Cardiac fibroblast (primary cell): ENCODE data around the gene EPB41L1.

ENCODE experiments used
- DNase-seq, 2 donors: peaks; one replicate each; pipeline versions ENCODE4 v3.0.0 to v3.0.0-alpha.2; 2010; ENCODE audit warnings: low read depth in 2 of 2
- H3K4me3 ChIP-seq, 2 donors: replicated peaks in 1 of 2; 1 replicate in 1 of 2; 2 replicates in 1 of 2; pipeline ENCODE4 v1.5.1; 2011; ENCODE audit warnings: low read depth in 2 of 2, low read length in 2 of 2, mild to moderate bottlenecking in 2 of 2, moderate library complexity in 1 of 2
- TF ChIP-seq, protein P1 (sequence below): IDR thresholded peaks from one replicate; pipeline ENCODE4 v1.5.1; 2011; ENCODE audit warnings: low read depth, mild to moderate bottlenecking, low read length, inconsistent platforms

Gene EPB41L1

DNA sequence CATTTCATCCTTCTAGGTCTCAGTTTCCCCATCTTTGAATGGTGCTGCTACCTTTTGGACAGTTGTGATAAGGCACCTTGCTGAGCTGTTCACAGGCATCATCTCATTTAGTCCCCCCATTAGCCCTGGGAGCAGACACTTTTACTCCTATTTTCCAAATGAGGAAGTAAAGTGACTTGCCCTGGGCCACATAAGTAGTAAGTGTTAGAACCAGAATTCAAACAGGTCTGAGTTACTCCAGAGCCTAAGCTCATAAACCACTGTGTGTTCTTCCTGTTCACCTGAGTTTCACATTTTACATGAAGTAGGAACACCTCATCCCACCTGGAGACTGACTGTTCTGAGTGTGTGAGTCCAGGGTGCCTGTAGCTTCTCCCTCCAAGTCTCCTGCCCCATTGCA lies 43.5 kb upstream of the EPB41L1 start:
- DNase-seq = no peak
- TF ChIP-seq, protein P1, sequence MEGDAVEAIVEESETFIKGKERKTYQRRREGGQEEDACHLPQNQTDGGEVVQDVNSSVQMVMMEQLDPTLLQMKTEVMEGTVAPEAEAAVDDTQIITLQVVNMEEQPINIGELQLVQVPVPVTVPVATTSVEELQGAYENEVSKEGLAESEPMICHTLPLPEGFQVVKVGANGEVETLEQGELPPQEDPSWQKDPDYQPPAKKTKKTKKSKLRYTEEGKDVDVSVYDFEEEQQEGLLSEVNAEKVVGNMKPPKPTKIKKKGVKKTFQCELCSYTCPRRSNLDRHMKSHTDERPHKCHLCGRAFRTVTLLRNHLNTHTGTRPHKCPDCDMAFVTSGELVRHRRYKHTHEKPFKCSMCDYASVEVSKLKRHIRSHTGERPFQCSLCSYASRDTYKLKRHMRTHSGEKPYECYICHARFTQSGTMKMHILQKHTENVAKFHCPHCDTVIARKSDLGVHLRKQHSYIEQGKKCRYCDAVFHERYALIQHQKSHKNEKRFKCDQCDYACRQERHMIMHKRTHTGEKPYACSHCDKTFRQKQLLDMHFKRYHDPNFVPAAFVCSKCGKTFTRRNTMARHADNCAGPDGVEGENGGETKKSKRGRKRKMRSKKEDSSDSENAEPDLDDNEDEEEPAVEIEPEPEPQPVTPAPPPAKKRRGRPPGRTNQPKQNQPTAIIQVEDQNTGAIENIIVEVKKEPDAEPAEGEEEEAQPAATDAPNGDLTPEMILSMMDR = no peak
- H3K4me3 ChIP-seq = no peak overlapping the region

DNA sequence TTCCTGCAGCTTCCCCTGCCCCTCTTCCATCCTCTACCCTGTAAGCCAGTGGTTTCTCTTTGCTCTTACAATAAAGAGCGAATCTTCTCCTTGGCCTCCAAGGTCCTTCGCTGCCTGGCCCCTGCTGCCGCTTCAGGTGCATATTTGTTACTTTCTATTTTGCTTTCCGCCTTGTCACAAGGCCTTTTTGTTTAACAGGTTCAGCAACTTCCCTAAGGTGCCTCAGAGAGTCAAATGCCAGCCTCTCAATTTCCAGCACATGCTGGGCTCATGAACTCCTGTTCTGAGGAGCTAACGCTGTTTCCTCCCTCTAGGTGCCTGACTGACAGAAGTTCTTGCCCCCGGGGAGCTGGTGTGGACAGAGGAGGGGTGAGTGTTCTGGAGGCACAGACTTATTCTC lies 42.4 kb upstream of the EPB41L1 start:
- TF ChIP-seq, protein P1 = no peak
- DNase-seq = no peak
- H3K4me3 ChIP-seq = no peak overlapping the region

DNA sequence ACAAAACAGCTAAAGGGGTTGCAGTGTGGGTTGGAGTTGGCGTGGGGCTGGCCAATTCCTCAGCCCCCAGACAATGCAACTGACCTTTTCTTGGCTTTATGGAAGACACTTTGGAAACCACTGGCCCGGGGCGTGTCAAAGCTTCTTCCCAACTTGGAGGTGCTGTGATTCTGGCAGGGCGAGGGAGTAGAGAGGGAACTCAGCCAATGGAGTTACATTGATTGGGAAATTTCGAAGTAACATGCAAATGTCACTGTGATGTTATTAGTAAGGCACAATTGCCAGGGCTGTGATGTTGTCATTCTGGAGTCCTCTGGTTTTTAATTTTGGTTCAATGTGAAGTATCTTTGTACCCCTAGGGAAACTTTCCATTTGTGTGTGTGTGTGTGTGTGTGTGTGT lies 41.5 kb upstream of the EPB41L1 start:
- TF ChIP-seq, protein P1 = no peak
- H3K4me3 ChIP-seq = no peak overlapping the region
- DNase-seq = no peak

DNA sequence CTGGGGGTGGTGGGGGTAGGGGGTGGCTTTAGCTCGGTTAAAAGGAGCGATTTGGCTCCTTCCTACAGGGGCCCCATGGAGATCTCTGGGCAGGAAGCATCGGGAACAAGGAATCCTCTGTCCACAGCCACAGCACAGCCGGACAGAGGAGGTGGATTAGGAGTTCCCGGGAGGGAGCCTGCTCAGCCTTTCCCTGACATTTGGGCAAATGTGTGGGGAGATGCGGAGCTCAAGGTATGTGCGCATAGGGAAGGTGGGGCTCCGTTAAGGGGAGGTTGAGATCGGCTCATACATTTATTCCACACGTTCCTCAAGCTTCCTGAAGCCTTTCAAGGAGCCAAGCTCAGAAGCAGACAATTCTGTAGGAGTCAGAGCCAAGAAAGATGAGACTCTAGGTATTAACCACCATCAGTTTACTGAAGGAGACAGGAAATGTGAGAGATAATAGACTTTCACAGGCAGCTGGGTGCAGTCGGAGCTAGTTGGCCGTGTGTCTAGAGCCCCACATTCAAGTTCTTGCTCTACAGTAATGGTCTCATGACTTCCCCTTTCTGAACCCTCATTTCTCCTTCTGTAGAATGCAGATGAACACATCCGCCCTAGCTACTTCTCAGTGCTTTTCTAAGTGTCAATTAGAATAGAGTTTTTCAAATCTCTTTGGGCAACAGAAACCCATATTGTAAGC lies 40.8 kb upstream of the EPB41L1 start:
- TF ChIP-seq, protein P1 = no peak
- no peak for DNase-seq
- H3K4me3 ChIP-seq = no peak overlapping the region

DNA sequence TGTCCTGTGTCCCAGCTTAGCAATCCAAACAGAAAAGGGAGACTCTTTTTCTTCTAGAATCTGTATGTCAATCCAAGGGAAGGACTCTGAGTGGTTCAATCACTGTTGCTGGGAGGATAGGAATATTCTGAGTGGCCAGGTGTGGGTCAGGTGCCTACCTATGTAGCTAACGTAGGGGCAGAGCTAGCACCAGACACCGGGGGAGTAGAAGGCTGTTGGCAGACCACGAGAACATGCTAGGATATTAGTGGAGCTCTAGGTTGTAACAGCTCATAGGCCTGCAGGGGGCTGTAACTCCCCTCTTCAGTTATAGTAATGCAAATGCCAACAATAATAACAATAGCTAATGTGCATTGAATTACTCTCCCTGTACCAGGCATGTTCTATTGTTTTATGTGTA lies 39.8 kb upstream of the EPB41L1 start:
- H3K4me3 ChIP-seq = no peak overlapping the region
- no peak for DNase-seq
- TF ChIP-seq, protein P1 = no peak

DNA sequence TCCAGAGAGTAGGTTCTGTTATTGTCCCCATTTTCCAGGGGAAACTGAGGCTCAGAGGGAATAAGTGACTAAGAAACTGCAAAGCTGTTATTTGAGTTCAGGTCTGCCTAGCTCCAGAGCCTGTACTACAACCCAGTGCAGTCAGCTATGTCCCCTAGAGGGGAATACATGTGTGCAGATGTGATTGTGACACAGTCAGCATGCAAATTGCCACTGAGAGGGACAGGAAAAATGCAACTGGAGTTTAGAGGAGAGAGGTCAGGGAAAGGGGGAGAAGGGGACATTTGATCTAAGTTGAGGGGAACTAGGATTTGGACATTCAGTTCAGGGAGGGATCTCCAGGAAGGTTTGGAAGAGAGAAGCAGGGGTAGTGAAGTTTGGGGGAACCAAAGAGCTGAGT lies 38.6 kb upstream of the EPB41L1 start:
- TF ChIP-seq, protein P1 = no peak
- H3K4me3 ChIP-seq = no peak overlapping the region
- no peak for DNase-seq
